ENCODE results near the gene RNF38. TPM values are rescaled to one million over a fixed set of nuclear protein-coding genes. Genes with fewer than 3 reads are reported as not detected.
"Not testable (repeated sequence)": the region's sequence is repeated elsewhere in the genome, so short reads cannot be mapped to it uniquely, and the experiment has no call there.

RNF38 gene
- total RNA-seq, 4 donors from 2014 or later = 18.2 to 79.2 (median 30.6) TPM

DNA sequence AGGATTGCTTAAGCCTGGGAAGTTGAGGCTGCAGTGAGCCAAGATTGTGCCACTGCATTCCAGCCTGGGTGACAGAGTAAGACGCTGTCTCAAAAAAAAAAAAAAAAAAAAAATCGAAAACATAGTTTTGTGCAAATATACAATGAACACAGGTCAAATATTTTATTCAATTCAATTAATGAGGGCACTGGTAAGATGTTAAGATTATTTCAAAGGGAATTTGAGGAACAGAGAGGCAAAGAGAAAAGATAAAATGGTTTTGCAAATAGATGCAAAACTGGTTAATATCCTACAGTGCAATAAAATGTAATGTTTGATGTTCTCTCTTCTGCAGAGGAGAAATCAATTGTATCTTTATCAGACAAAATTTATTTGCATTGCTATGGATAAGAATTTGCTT is 102.3 kb downstream of the RNF38 start:
- Histone ChIP-seq H3K27ac (no peak overlapping the region), H3K27me3 (no peaks in the 10 kb centered on the region), H3K9me3 (no peaks in the 10 kb centered on the region), H3K4me3 (no peak overlapping the region), H3K4me1 (no peaks in the 10 kb centered on the region), H3K36me3 (no peaks in the 10 kb centered on the region)
- intact Hi-C loops (cut with DNase I; ENCODE audit: low total_unique reads) = no loop called here
- TF ChIP-seq POLR2A (IDR thresholded peaks at IDR 0.05) = no peak
- TF ChIP-seq, protein P1, sequence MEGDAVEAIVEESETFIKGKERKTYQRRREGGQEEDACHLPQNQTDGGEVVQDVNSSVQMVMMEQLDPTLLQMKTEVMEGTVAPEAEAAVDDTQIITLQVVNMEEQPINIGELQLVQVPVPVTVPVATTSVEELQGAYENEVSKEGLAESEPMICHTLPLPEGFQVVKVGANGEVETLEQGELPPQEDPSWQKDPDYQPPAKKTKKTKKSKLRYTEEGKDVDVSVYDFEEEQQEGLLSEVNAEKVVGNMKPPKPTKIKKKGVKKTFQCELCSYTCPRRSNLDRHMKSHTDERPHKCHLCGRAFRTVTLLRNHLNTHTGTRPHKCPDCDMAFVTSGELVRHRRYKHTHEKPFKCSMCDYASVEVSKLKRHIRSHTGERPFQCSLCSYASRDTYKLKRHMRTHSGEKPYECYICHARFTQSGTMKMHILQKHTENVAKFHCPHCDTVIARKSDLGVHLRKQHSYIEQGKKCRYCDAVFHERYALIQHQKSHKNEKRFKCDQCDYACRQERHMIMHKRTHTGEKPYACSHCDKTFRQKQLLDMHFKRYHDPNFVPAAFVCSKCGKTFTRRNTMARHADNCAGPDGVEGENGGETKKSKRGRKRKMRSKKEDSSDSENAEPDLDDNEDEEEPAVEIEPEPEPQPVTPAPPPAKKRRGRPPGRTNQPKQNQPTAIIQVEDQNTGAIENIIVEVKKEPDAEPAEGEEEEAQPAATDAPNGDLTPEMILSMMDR (IDR thresholded peaks at IDR 0.05) = no peak
- no peak for DNase-seq

DNA sequence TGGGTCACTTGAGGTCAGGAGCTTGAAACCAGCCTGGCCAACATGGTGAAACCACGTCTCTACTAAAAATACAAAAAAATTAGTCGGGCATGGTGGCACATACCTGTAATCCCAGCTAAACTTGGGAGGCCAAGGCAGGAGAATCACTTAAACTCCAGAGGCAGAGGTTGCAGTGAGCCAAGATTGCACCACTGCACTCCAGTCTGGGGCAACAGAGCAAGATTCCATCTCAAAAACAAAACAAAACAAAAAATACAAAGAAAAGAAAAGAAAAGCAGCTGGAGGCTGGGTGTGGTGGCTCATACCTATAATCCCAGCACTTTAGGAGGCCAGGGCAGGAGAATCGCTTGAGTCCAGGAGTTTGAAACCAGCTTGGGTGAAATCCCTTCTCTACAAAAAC is 105.1 kb downstream of the RNF38 start:
- H3K36me3 ChIP-seq; H3K27me3 ChIP-seq; intact Hi-C loops (cut with DNase I; ENCODE audit: low total_unique reads); H3K9me3 ChIP-seq; H3K27ac ChIP-seq; H3K4me1 ChIP-seq; H3K4me3 ChIP-seq; DNase-seq: not testable (repeated sequence)

DNA sequence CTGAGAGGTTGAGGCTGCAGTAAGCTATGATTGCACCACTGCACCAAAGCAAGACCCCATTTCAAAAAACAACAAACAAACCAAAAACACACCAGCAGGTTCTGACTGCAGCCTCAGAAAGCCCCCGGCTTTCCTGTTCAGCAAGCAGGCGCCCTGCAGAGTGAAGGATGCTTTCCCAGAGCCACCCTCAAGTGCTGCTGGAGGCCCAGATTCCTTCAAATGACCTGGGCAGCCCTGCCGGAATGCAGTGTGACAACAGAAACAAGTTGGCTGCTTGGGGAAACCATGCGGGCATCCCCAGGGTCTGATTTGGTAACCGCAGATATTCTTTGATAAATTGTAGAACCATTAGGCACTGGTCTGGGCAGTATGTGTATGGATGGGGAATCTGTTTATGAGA is 106.2 kb downstream of the RNF38 start:
- Histone ChIP-seq H3K27ac (no peak overlapping the region), H3K36me3 (no peaks in the 10 kb centered on the region), H3K4me1 (no peaks in the 10 kb centered on the region), H3K27me3 (no peaks in the 10 kb centered on the region), H3K4me3 (no peak overlapping the region), H3K9me3 (no peaks in the 10 kb centered on the region)
- TF ChIP-seq, protein P1 (IDR thresholded peaks at IDR 0.05) = no peak
- TF ChIP-seq POLR2A (IDR thresholded peaks at IDR 0.05) = no peak
- DNase-seq = no peak
- intact Hi-C loops (cut with DNase I; ENCODE audit: low total_unique reads) = no loop called here

DNA sequence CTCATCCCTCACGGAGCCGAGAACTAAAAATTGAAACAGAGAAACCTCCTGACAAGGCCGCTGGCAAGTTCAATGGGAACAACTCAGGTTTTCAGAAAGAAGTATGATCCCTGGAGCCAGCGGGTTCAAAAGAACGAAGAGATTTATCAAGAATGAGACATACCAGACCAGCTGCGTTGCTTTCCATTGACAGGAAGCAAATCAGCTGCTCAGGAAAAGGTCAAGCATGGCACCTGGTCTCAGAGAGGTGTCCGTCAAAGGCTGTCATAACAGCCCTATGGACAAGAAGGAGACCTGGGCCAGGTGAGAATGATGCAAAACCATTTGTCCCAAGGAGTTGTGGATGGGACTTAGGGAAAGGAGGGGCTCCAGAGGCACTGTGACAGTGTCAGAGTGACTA is 106.9 kb downstream of the RNF38 start:
- Histone ChIP-seq H3K9me3 (no peaks in the 10 kb centered on the region), H3K4me1 (no peaks in the 10 kb centered on the region), H3K27ac (no peak overlapping the region), H3K27me3 (no peaks in the 10 kb centered on the region), H3K36me3 (no peaks in the 10 kb centered on the region), H3K4me3 (no peak overlapping the region)
- DNase-seq = no peak
- TF ChIP-seq, protein P1 (IDR thresholded peaks at IDR 0.05) = no peak
- TF ChIP-seq POLR2A (IDR thresholded peaks at IDR 0.05) = no peak
- intact Hi-C loops (cut with DNase I; ENCODE audit: low total_unique reads) = no loop called here

DNA sequence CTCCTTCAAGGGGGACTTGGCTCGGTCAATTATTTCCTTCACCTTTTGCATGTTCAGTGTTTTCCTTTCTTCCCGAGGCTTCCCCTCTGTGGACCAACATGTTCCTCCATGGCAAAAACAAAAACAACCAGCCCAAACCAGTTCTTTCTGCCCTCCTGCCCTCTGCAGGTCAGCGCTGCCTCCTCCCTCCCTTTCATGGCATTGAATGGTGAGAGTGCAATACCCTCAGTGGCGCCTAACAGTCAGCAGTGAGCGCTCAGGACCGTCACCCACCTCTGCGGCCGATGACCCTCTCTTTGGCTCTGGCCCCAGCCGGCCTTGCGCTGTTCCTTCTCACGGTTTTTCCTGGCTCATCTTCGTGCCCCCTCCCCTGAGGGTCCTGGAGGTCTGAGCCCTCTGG is 107.4 kb downstream of the RNF38 start:
- no peaks in the 10 kb centered on the region for H3K36me3 ChIP-seq
- H3K4me3 ChIP-seq = no peak overlapping the region
- intact Hi-C loops (cut with DNase I; ENCODE audit: low total_unique reads) = no loop called here
- H3K4me1 ChIP-seq = no peaks in the 10 kb centered on the region
- no peak for TF ChIP-seq POLR2A (IDR thresholded peaks at IDR 0.05)
- TF ChIP-seq, protein P1 (IDR thresholded peaks at IDR 0.05) = no peak
- no peaks in the 10 kb centered on the region for H3K9me3 ChIP-seq
- no peak for DNase-seq
- H3K27me3 ChIP-seq = no peaks in the 10 kb centered on the region
- no peak overlapping the region for H3K27ac ChIP-seq

DNA sequence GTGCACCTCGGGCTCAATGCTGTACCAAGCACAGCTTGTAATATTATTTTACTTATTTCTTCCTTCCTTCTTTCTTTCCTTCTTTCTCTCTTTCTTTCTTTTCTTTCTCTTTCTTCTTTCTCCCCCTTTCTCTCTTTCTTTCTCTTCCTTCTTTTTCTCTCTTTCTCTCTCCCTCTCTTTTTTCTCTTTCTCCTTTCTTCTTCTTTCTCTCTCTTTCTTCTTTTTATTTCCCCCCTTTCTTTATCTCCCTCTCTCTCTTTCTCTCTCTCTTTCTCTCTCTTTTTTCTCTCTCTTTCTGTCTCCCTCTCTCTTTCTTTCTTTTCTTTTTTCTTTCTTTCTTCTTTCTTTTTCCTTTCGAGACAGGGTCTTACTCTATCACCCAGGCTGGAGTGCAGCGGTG is 109.1 kb downstream of the RNF38 start:
- no peak overlapping the region for H3K27ac ChIP-seq
- intact Hi-C loops (cut with DNase I; ENCODE audit: low total_unique reads) = no loop called here
- H3K9me3 ChIP-seq = no peaks in the 10 kb centered on the region
- TF ChIP-seq POLR2A (IDR thresholded peaks at IDR 0.05) = no peak
- TF ChIP-seq, protein P1 (IDR thresholded peaks at IDR 0.05) = no peak
- no peak for DNase-seq
- no peaks in the 10 kb centered on the region for H3K36me3 ChIP-seq
- no peaks in the 10 kb centered on the region for H3K4me1 ChIP-seq
- no peaks in the 10 kb centered on the region for H3K27me3 ChIP-seq
- no peak overlapping the region for H3K4me3 ChIP-seq

Data from uterus (tissue), 4 donors.